GM23248 (cell line): ENCODE measurements around the gene CHD3. TPM values are rescaled to one million over a fixed set of nuclear protein-coding genes. Genes with fewer than 3 reads are reported as not detected.
A peak's percentile ranks its signal among the peaks of the same experiment; 100 is the strongest.
"Not testable (repeated sequence)": the region's sequence is repeated elsewhere in the genome, so short reads cannot be mapped to it uniquely, and the experiment has no call there.

ENCODE experiments used
- DNase-seq: peaks from one replicate; pipeline ENCODE4 v3.0.0-alpha.2; 2015
- H2AFZ ChIP-seq: fragments of 200-600 bp; sonication (generic); 2 replicates; pipeline ENCODE4 v1.6.1; 2016; ENCODE audit warnings: antibody characterized with exemption
- H3F3A ChIP-seq: fragments of 200-600 bp; sonication (generic); 2 replicates; pipeline ENCODE4 v1.6.1; 2016; ENCODE audit warnings: mild to moderate bottlenecking, antibody characterized with exemption, mixed run types; ENCODE audit not compliant: insufficient read depth
- H3K27ac ChIP-seq: fragments of 200-600 bp; sonication (generic); 2 replicates; pipeline ENCODE4 v1.5.1; 2016; ENCODE audit warnings: mild to moderate bottlenecking
- H3K27me3 ChIP-seq: fragments of 200-600 bp; sonication (generic); replicated peaks from 2 replicates; pipeline ENCODE4 v1.6.1; 2016; ENCODE audit warnings: mild to moderate bottlenecking; ENCODE audit not compliant: insufficient read depth
- H3K36me3 ChIP-seq: fragments of 200-600 bp; sonication (generic); 2 replicates; pipeline ENCODE4 v1.6.1; 2016; ENCODE audit warnings: low read depth, mild to moderate bottlenecking
- H3K4me1 ChIP-seq: fragments of 200-600 bp; sonication (generic); 2 replicates; pipeline ENCODE4 v1.6.1; 2016; ENCODE audit warnings: mild to moderate bottlenecking; ENCODE audit not compliant: insufficient read depth
- H3K4me2 ChIP-seq: fragments of 200-600 bp; sonication (generic); one replicate; pipeline ENCODE4 v1.6.1; 2016; ENCODE audit warnings: mild to moderate bottlenecking; ENCODE audit not compliant: unreplicated experiment
- H3K4me3 ChIP-seq: fragments of 200-600 bp; sonication (generic); 2 replicates; pipeline ENCODE4 v1.5.1; 2016; ENCODE audit warnings: mild to moderate bottlenecking
- H3K79me2 ChIP-seq: fragments of 200-600 bp; sonication (generic); 2 replicates; pipeline ENCODE4 v1.6.1; 2016; ENCODE audit warnings: mild to moderate bottlenecking; ENCODE audit not compliant: insufficient read depth
- H3K9ac ChIP-seq: fragments of 200-600 bp; sonication (generic); 2 replicates; pipeline ENCODE4 v1.6.1; 2016; ENCODE audit warnings: mild to moderate bottlenecking
- H3K9me2 ChIP-seq: fragments of 200-600 bp; sonication (generic); 2 replicates; pipeline ENCODE4 v1.6.1; 2016; ENCODE audit warnings: mixed run types, mild to moderate bottlenecking, moderate library complexity; ENCODE audit not compliant: insufficient read depth
- H3K9me3 ChIP-seq: fragments of 200-600 bp; sonication (generic); one replicate; pipeline ENCODE4 v1.6.1; 2017; ENCODE audit warnings: low read depth
- H4K20me1 ChIP-seq: fragments of 200-600 bp; sonication (generic); 2 replicates; pipeline ENCODE4 v1.6.0; 2016; ENCODE audit not compliant: insufficient read depth
- EZH2 ChIP-seq: fragments of 200-600 bp; sonication (generic); IDR thresholded peaks from 2 replicates; pipeline ENCODE4 v1.6.1; 2018; ENCODE audit warnings: antibody characterized with exemption, mild to moderate bottlenecking; ENCODE audit not compliant: insufficient read depth, poor library complexity, severe bottlenecking
- EZH2phosphoT487 ChIP-seq: fragments of 200-600 bp; sonication (generic); IDR thresholded peaks from 2 replicates; pipeline ENCODE4 v1.6.1; 2018; ENCODE audit warnings: antibody characterized with exemption, moderate library complexity, mild to moderate bottlenecking, low read depth; ENCODE audit not compliant: insufficient read depth
- WGBS, 2 experiments: methylation state at CpG; one replicate each; pipeline ENCODE4 v1.1.6; 2015 to 2017; ENCODE audit warnings: low lambda C conversion rate in 2 of 2, low coverage in 1 of 2; ENCODE audit errors: missing lambda C conversion rate in 2 of 2; 5-methylcytosine and 5-hydroxymethylcytosine counted together
- in situ Hi-C: fragments of 300-500 bp; cut with MboI; formaldehyde crosslinking; loops from 2 replicates; pipeline ENCODE4 v1.15.0; 2020
- polyA plus RNA-seq: library from polyadenylated mRNA; unstranded; fragments of >200 nt; fragmentation: Nextera tagmentation; extraction: Ambion mirVana; gene quantifications from 2 replicates; pipeline ENCODE4 v1.2.1, GENCODE V29; 2016
- total RNA-seq: library from RNA; depleted of rRNA; stranded (reverse); fragments of >200 nt; shearing (Covaris generic); gene quantifications from 2 replicates; pipeline ENCODE4 v1.2.3, GENCODE V29; 2014

The CHD3 gene
- total and polyA plus RNA-seq, 2 experiments from 2014 or later: 16.0 to 73.6 TPM

DNA sequence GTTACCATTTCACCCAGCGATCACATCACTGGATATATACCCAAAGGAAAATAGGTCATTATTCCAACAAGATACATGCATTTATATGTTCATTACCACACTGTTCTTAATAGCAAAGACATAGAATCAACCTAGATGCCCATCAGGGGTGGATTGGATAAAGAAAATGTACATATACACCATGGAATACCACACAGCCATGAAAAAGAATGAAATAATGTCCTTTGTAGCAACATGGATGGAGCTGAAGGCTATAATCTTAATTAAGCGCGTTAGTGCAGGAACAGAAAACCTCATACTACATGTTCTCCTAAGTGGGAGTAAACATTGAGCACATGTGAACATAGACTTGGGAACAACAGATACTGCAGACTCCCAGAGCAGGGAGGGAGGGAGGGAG lies 62.0 kb downstream of the CHD3 start:
- no peaks in the 10 kb centered on the region for H3K9me2 ChIP-seq
- no peaks in the 10 kb centered on the region for H3K79me2 ChIP-seq
- H3K4me3 ChIP-seq: no peak overlapping the region
- H3K9ac ChIP-seq: no peak overlapping the region
- H3K4me2 ChIP-seq: no peak overlapping the region
- H3K4me1 ChIP-seq: no peaks in the 10 kb centered on the region
- no peak overlapping the region for H3K27ac ChIP-seq
- no peaks in the 10 kb centered on the region for H3K9me3 ChIP-seq
- in situ Hi-C loops: no loop called here
- H2AFZ ChIP-seq: no peak overlapping the region
- no peaks in the 10 kb centered on the region for H3K27me3 ChIP-seq
- H4K20me1 ChIP-seq: no peaks in the 10 kb centered on the region
- WGBS, 2 experiments: 65 to 68% methylated on average over 3 of the region's 3 CpGs
- DNase-seq: no peak
- TF ChIP-seq EZH2 (no peak), EZH2phosphoT487 (no peak)
- H3K36me3 ChIP-seq: peaks cover 22% of the 10 kb centered on the region; the same call in 1 of the 2 replicates
- H3F3A ChIP-seq: 0 out of 2 replicates have a peak, but pooled peaks cover 6% of the 10 kb centered on the region

DNA sequence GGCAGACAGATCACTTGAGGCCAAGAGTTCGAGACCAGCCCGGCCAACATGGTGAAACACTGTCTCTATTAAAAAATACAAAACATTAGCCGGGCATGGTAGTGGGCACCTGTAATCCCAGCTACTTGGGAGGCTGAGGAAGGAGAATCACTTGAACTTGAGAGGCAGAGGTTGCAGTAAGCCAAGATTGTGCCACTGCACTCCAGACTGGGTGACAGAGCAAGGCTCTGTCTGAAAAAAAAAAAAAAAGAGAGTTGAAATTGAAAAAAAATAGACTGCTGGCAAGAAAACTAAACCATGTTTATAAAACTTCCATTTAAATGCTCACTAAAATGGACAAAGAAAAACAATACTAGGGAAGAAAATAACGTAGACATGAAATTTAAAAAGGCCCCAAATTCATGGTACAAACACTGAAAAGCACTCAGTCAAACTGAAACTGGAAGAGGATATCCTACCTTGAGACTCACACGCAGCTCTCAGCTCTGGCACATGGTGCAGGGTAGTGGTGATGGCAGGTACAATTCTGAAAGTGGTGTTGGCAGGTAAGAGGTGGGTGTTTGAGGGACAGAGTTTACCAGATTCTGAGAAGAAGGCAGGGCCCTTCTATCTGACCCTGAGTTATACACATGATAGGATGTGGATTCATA lies 62.7 kb downstream of the CHD3 start:
- no peaks in the 10 kb centered on the region for H3K9me3 ChIP-seq
- no peak overlapping the region for H3K9ac ChIP-seq
- H3K4me3 ChIP-seq: no peak overlapping the region
- no peaks in the 10 kb centered on the region for H3K4me1 ChIP-seq
- no peaks in the 10 kb centered on the region for H4K20me1 ChIP-seq
- no peak overlapping the region for H2AFZ ChIP-seq
- 0 out of 2 replicates have a peak, but pooled peaks cover 6% of the 10 kb centered on the region for H3F3A ChIP-seq
- H3K27me3 ChIP-seq: no peaks in the 10 kb centered on the region
- peaks cover 15% of the 10 kb centered on the region; the same call in 1 of the 2 replicates for H3K36me3 ChIP-seq
- in situ Hi-C loops: no loop called here
- no peaks in the 10 kb centered on the region for H3K9me2 ChIP-seq
- TF ChIP-seq EZH2 (no peak), EZH2phosphoT487 (no peak)
- WGBS, 2 experiments: 78% methylated on average over 5 of the region's 5 CpGs
- H3K27ac ChIP-seq: no peak overlapping the region
- no peak overlapping the region for H3K4me2 ChIP-seq
- no peak for DNase-seq
- no peaks in the 10 kb centered on the region for H3K79me2 ChIP-seq

DNA sequence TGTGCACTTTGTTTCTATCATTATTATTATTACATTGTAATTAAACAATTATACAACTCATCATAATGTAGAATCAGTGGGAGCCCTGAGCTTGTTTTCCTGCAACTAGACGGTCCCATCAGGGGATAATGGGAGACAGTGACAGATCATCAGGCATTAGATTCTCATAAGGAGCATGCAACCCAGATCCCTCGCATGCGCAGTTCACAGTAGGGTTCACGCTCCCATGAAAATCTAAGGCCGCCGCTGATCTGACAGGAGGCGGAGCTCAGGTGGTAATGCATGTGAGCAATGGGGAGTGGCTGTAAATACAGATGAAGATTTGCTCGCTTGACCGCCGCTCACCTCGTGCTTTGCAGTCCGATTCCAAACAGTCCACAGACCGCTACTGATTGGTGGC lies 64.7 kb downstream of the CHD3 start:
- WGBS, 2 experiments: 92 to 94% methylated on average over 13 of the region's 13 CpGs
- H3K4me3 ChIP-seq: not testable (repeated sequence)

DNA sequence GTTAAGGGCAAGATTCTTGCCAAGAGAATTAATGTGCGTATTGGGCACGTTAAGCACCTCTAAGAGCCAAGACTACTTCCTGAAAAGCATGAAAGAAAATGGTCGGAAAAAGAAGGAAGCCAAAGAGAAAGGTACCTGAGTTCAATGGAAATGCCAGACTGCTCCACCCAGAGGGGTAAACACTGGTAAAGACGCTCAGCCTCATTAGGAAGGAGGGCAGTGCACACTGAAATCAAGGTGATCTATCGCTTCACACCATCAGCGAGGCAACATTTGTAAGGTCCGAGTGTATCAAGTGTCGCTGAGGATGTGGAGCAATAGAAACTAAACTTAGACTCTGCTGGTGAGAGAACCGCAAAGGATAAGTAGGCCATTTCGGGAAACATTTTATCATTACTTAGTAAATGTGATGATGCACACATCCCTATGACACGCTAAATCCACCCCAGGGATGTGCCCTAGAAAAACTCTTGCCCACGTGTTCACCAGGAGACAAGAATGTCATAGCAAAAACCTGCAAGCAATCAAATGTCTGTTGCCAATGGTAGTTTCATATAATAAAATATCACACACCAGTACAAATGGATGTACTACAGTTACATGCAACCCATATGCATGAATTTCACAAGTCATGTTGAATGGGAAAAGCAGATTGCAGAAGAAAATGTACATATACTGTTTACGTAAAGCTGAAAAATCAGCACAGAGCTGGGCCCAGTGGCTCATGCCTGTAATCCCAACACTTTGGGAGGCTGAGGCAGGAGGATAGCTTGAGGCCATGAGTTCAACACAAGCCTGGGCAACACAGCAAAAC lies 67.0 kb downstream of the CHD3 start:
- in situ Hi-C loops: no loop called here
- Histone ChIP-seq H3K36me3 (peaks cover under 1% of the 10 kb centered on the region; the same call in 1 of the 2 replicates), H2AFZ (no peak overlapping the region), H3K9me3 (no peaks in the 10 kb centered on the region), H3K4me3 (no peak overlapping the region), H3K9ac (no peak overlapping the region), H3F3A (no peaks in the 10 kb centered on the region), H3K9me2 (no peaks in the 10 kb centered on the region), H3K4me1 (no peaks in the 10 kb centered on the region), H3K4me2 (no peak overlapping the region), H4K20me1 (no peaks in the 10 kb centered on the region), H3K27ac (no peak overlapping the region), H3K79me2 (no peaks in the 10 kb centered on the region), H3K27me3 (no peaks in the 10 kb centered on the region)
- DNase-seq: peak; percentile 19
- 59 to 62% methylated on average over 13 of the region's 13 CpGs for WGBS, 2 experiments
- TF ChIP-seq EZH2: no peak
- TF ChIP-seq EZH2phosphoT487: no peak

More for the DNA sequence above, 64.7 kb downstream of the CHD3 start:
- H3K9ac ChIP-seq, DNase-seq, H3K27me3 ChIP-seq, H3K4me2 ChIP-seq, H3K27ac ChIP-seq, in situ Hi-C loops, H3K9me2 ChIP-seq, H3F3A ChIP-seq, H3K4me1 ChIP-seq, H3K9me3 ChIP-seq, H2AFZ ChIP-seq, H3K79me2 ChIP-seq, H4K20me1 ChIP-seq: not testable (repeated sequence)
- peaks cover 13% of the 10 kb centered on the region; the same call in 1 of the 2 replicates for H3K36me3 ChIP-seq
